HG03025 (cell line): ENCODE results near the gene ZGPAT.
"Not testable (repeated sequence)": the region's sequence is repeated elsewhere in the genome, so short reads cannot be mapped to it uniquely, and the experiment has no call there.

ENCODE experiments used
- ATAC-seq: cut with Tn5 transposase; IDR thresholded peaks from one replicate; pipeline ENCODE4 v1.9.1; 2021; ENCODE audit warnings: mild to moderate bottlenecking, moderate library complexity; ENCODE audit not compliant: unreplicated experiment, low FRiP score

Gene ZGPAT

DNA sequence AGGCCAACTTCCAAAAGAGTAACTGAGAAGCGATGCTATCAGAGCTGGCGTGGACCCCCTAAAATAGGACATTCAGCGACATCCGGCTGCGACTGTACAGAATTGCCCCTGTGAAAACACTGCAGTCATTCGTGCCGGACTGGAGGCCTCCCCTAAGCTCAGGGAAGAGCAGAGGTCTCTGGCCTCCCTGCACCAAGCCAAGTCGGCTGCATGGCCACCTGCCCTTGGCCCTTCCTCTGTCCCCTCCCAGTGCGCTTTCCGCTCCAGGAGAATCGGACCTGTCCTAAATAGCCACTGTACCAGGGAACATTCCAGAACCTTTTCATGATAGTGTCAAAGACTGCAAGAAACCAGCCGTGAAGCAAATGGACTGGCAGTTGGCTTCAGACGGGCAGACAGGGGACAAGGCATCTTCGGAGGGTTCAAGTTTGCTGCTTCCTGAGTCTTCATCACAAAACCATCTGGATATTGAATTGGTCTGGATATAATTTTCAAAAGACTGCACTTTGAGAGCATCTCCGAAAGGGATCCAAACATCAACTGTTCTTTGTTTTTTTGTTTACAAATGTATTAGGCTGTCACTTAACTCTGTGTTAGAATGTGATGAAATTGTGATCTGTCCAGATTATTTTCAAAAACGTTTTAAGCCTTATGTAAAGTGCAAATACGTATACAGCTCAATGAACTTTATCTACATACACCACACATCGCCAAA lies 48.3 kb downstream of the ZGPAT start:
- no peak for ATAC-seq

DNA sequence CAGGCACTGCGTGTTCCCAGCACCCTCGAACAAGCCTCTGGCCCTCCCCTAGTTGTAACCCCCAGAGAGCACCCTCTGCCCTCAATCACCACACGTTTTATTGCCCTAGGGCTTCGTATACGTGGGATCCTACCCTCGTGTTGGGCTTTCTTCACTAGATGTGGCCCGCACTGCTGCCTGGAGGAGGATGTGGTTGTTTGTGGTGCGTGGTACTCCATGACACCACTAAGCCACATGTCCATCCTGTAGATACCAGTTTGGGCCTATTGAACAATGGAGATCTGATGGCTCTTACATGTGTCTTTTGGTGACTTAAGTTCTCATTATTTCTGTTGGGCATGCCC lies 48.8 kb downstream of the ZGPAT start:
- ATAC-seq, result no peak

DNA sequence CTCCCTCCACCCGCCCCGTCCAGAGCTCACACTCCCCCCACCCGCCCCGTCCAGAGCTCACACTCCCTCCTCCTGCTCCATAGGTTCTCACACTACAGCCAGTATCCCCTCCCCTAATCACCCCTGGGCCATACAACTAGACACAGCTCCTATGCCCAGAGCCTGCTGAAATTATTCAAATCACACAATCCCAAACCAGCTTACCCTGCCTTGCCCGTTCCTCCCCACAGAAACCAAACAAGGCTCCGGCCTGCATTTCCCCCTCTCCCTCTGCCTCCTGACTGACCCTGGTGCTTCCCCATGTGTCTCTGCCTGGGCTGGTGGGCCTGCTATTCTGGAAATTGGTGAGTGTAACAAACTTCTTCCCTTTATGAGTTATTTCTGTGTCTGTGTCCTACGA lies 50.3 kb downstream of the ZGPAT start:
- no peak for ATAC-seq

DNA sequence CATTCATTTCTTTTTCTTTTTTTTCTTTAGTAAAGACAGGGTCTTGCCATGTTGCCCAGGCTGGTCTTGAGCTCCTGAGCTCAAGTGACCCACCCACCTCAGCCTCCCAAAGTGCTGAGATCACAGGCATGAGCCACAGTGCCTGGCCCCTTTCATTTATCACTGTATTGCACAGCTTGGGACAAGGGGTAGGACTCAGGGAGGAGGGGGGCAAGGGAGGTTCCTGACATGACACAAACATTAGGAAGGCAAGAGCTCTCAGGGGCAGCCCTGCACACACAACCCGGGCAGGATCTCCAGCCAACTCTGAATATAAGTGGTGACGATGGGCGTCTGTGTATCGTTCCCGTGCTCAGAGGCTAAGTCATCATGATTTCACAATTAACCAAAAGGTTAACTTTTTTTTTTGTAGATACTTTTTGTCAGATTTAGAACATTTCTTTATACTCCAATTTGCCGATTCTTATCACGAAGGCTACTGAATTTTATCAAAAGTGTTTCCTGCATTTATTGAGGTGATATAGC lies 51.6 kb downstream of the ZGPAT start:
- ATAC-seq, result no peak

DNA sequence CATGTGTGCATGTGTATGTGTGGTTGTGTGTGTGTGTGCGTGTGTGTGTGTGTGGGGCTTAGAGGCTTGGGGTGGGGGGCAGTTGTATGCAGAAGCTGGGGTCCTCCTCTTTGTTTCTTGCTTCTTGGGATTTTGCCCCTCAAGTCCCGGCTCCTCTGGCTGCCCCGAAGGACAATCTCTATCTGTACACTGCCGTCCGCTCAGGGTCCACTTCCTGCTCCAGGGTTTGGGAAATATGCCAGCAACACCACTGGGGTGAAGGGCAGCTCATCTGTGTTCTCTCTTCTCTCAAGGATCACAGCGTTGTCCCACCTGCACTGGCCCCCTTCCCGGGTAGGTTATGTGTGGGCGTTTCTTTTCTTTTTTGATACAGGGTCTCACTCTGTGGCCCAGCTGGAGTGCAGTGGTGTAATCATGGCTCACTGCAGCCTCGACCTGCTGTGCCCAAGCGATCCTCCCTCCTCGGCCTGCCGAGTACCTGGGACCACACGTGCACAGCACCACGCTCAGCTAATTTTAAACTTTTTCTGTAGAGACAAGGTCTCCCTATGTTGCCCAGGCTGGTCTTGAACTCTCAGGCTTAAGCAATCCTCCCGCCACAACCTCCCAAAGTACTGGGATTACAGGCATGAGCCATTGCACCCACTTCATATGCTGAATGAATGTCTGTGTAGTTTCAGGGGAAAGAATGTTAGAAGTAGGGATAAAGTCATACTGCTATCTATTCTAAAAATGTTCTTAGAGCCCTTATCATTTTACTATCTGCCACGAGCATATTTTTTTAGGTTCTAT lies 57.4 kb downstream of the ZGPAT start:
- ATAC-seq, result no peak

DNA sequence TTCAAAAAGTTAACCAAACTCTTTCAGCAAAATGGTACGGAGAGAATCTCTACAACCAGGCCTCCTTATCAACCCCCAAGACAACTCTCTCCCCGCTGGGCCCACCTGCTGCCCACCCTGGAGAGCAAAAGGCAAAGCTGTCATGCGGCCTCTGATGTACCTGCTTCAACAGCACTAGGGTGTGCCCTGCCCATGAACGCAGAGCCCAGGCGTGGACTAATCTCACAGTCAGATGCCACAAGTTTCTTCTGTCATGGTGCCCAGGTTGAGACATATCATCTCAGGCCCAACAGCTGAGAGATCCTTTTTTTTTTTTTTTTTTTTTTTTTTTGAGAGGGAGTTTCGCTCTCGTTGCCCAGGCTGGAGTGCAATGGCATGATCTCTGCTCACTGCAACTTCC lies 58.1 kb downstream of the ZGPAT start:
- no peak for ATAC-seq

DNA sequence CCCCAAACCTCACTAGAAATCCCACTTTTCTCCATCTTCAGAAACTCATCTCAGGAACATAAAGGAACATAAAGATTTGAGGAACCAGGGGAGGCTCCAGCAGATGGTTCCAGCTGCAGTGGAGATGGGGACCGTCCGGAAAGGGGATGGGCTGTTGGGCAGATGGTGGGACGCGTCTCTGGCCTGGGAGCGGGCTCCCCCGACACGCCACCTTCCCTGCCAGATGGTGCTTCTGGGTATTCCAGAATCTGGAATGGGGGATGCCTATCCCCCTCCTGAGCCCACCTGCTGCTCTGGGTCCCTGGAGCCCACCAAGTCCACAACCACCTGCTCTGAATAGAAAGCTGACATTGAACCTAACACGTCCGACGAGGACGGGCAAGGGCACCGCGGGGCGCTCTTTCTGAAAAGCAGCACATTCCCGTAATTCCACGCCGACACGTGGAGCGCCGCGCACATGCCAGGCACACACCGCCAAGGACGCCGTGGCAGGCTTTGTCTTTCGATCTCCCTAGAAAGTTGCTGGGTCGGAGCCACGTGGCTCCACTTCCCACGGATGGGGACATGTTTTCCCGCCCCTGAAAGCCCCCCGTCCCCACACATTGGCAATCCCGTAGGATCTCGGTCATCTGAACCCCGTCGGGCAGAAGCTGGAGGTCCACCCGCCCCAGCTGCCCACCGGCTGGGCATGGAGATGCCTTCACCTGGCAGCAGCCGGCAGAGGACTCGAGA lies 59.0 kb downstream of the ZGPAT start:
- ATAC-seq, result no peak

DNA sequence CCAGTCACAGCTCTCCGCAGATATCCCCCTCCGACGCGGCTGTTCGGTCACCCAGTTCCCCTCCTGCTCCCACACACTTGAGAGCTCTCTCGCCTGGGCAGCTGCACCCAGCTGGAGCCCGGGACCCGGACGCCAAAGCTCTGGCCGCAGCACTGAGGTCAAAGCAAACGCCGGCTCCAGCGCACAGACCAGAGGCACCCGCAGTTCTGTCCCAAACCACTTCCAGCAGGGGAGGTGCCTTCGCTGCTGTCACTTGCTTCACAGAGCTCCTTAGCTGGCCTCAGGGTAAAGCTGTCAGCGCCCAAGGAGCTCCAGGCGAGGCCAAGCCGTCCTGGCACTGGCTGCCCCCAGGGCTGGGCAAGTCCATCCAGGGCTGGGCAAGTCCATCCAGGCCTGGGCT lies 59.6 kb downstream of the ZGPAT start:
- no peak for ATAC-seq

DNA sequence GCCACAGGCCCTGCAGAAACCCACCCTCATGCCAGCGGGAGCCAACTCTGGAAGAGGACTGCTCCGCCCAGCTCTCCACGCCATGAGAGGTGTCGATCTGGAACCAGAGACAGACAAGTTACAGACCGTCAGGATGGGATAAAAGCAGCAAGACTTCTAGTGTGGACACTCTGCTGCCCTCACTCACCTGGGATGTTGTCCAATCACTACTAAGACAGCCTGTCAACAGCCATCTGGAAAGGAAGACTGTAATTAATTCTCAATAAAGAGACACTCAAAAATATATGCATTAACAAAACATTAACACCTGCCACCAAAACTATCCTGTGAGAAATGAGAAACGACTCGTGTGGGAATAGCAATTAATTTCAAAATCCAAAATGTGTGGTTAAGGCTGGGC lies 60.0 kb downstream of the ZGPAT start:
- ATAC-seq, result no peak

DNA sequence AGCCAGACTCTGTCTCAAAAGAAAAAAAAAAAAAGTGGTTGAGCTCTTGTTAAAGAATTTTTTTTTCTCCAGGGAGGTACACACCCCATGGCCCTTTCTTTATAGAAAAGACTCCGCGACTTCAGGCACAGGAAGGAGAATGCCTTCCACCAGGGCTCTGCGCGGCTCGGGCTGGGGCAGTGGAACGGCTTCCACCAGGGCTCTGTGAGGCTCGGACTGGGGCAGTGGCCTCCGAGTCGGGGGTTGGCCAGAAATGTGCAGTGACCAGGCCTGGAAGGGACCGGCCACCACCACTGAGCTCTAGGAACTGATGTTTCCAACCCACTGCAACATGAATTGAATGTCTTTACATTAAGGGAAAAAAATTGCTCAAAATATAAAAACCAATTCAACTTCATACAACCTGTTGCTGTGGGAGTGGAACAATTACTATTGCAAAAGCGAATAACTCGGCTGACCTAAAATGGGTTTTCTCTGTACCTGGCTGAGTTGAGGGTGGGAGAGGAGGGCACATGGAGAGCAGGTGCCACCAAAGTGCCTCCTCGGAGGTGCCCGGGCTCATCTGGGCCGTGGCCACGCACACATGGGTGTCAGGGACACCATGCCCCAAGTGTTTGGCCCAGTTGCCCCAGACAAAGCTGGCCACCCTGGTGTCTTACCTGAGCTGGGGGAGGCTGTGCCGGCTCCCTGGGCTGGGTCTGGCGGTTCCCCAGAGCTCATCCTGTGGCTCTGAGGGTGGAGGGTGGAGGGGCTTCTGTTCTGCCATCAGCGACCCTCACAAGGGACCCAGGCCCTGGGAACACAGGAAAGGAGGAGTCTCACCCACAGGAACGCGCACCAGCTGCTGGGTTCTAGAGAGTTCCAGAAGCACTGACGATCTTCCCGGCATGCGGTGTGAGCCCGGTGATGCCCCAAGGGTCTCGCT lies 61.0 kb downstream of the ZGPAT start:
- ATAC-seq, result no peak

DNA sequence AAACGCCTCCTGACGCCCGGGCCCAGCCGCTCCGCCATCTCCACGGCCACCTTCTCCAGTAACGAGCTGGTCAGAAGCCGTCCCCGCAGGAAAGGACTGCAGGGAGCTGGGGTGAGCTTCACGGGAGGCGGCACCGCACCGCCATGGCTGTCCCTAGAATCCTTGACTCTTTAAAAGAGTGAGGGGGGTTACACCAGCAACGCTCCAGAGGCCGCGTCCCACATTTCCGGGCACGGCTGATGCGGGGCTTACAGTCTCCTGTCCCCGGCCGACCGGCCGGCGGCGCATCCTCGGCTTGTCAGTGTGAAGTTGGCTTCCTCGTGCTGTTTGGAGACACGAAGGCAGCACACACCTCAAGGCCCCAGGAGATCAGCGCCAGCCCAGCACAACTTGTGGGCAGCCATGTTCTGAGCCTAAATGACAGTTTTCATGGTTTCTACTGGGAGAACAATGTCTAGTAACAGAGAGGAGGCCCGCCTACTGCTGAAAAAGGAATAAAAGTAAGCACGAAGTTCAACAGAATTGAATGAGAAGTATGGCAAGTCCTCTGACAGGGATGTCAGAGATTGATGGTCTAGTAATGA lies 62.1 kb downstream of the ZGPAT start:
- ATAC-seq, result no peak

DNA sequence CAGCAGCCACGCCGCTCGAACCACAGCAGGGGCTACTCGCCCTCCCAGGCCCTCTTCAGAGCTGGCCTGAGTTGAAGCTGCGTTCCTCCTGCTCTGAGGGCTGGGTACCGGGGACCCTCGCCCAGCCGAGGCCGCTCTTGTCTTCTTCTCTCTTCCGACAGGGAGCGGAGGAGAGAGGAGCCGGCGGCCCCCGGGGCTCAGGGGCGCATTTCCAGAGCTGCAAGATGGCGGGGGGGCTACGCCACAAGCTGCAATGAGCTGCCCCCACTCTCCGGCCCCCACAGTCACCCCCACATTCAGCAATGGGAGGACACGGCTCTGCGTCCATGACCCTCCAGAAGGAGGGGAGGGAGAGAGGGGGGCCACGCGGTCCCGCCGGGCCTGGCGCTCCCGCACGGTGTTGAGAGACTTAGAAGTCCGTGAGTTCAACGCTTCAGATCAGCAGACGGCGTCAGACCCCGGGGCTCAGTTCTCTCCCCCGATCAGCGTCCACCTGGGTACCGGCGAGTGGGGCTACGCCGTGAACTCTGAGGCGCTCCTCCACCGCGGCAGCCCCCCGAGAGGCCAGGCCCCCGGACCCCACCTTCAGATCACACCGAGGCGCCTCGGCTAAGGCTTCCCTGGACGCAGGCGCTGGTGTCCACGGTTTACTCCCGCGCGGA lies 63.3 kb downstream of the ZGPAT start:
- no peak for ATAC-seq

DNA sequence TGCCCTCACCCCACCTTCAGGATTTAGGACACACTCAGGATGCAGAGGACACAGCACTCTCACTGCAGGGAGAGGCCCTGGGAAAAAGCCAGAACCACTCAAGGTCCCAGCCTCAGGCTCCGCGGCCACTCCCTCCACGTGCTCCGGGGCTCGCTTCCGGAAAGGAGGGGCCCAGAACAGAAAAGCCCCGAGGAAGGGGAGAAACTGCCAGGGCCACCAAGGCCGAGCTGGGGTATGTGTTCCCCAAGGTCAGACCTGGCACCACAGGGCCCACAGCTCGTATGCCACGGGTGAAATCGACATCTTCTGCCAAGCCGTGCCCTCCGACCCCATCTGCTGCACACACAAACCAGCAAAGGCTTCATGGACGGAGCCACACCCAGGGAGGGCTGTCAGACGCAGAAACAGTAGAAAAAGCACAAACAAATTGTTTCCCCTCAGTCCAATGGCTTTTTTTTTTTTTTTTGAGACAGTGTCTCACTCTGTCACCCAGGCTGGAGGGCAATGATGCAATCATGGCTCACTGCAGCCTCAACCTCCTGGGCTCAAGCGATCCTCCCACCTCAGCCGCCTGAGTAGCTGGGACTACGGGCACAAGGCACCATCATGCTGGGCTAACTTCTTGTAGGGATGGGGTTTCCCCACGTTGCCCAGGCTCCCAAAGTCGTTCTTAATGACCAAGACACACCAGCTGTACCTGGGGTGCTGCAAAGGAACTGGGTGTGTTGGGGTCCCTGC lies 65.1 kb downstream of the ZGPAT start:
- no peak for ATAC-seq

DNA sequence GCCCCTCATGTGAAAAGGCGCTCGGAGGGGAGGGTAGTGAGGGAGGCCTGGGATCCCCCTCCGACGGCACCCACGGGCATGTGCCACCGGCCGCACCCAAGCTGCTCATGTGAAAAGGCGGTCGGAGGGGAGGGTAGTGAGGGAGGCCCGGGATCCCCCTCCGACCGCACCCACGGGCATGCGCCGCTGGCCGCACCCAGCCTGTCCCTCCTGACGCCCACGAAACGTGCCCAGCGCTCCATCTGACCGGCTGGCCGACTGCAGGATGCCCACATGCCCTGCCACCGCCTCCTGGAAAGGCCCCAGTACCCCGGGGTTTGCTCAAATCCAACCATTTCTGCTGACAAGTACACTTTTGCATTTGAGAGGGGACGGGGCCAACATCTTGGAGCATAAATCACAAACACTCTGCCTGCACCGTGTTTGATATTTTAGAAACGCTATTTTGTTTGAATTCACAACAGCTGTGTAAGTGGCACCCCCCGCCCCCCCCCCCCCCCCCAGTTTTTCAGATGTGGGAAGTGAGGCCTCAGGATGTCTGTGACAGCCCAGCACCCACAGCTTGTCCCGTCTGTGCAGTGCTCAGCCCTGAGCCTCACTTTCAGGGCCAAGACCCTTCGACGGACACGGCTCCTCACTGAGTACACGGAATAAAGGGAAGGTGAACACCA lies 65.9 kb downstream of the ZGPAT start:
- ATAC-seq, result no peak

DNA sequence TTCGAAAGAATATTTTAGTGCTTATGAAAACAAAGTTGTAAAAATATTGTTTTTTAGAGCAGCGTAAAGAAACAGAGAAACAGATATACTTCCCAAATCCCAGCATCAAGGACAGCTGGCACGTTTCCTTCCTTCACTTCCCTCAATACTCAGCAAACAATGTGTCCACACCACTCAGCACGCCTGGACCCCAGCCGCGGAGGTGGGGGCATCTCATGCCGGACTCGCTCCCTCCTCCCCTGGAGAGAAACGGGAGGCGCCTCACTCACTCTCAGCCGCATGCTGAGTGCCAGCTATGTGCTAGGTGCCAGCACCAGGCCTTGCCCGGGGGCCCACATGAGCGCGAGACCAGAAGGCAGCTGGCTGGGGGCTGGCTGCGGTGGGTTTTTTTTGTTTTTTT lies 66.5 kb downstream of the ZGPAT start:
- no peak for ATAC-seq

DNA sequence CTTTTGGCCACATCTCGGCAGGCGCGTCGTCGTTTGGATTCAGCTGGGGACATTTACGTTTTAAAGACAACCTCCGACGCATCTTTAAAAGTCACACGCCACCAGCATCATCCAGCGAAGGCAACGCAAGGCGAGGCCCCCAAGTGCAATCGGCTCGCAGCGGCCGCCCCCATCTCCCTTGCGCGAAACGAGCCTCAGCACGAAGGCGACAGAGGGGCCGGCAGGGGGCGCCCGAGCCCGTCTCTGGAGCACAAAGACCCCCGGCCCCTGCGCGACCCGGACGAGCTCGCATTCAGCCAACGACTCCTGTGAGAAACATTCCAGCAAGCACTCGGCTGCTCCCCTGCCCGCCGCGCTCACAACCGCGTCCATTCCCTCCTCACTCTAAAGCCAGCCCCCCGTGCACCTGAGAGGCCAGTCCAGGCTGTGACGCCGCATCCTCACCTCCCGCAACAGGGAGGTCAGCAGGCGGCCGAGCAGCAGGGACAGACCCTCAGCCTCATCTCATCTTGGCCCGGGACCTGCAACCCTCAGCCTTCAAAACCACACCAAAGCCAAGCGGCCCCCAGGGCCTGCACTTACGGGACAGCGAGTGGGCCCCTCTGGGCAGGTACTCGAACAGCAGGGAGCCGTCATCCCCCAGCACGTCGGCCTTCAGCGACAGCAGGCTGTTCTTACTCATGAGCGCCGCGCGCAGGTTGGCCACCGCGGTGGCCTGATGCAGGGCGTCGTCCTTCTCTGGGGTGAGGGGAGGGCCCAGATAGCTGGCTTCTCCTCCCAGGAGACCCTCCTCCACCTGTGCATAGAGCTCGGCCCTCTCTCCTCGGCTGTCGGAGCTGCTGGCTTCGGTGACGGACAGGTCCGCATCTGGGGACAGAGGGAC lies 67.5 kb downstream of the ZGPAT start:
- ATAC-seq, result no peak

DNA sequence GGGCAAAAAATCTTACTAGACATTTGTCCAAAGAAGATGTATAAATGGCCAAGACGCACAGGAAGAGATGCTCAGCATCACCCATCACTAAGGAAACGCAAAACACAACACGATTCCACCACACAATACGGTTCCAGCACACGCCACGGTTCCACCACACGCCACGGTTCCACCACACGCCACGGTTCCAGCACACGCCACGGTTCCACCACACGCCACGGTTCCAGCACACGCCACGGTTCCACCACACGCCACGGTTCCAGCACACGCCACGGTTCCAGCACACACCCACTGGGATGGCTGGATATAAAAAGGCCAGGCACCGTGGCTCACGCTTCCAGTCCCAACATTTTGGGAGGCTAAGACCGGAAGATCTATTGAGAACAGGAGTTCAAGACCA lies 69.0 kb downstream of the ZGPAT start:
- ATAC-seq, result not testable (repeated sequence)
